H1 (cell line): ENCODE results near the gene GATAD2B. TPM values are rescaled to one million over a fixed set of nuclear protein-coding genes. Genes with fewer than 3 reads are reported as not detected.

Source experiments
- CHD2 ChIP-seq: IDR thresholded peaks from 2 replicates; pipeline ENCODE4 v1.6.1; 2012; ENCODE audit warnings: low read length, improper control_type of control experiment
- SP4 ChIP-seq: IDR thresholded peaks from 2 replicates; pipeline ENCODE4 v1.6.1; 2012; ENCODE audit warnings: low read length, inconsistent platforms
- TCF12 ChIP-seq: IDR thresholded peaks from 2 replicates; pipeline ENCODE4 v1.6.1; 2011; ENCODE audit warnings: low read depth, mild to moderate bottlenecking, low read length
- polyA plus RNA-seq, 7 experiments: library from polyadenylated mRNA; depleted of rRNA in 3 of 7; stranded (reverse) in 5 of 7; unstranded in 2 of 7; fragments of >200 nt in 5 of 7; fragments of 200-250 nt in 2 of 7; gene quantifications; 1 replicate in 5 of 7; 2 replicates in 1 of 7; 4 replicates in 1 of 7; pipeline versions ENCODE4 v1.2.1 to v1.2.3, GENCODE V29; 2011 to 2013; ENCODE audit warnings: missing spikeins in 2 of 7, mixed read lengths in 2 of 7
- total RNA-seq: library from RNA; stranded (reverse); fragmentation: NEBNext Ultra II Directional; extraction: Animal tissue kit (Norgen Biotek cat#: 25700); gene quantifications from 2 replicates; pipeline ENCODE4 v1.2.1, GENCODE V29; 2021
- TF ChIP-seq, protein P1 (sequence below): fragments of 300-600 bp; sonication (generic); IDR thresholded peaks from 2 replicates; pipeline ENCODE4 v1.7.1; 2012; ENCODE audit warnings: low read length, moderate library complexity, mild to moderate bottlenecking, inconsistent platforms; ENCODE audit not compliant: insufficient replicate concordance
- TF ChIP-seq, protein P2 (sequence below): IDR thresholded peaks from 2 replicates; pipeline ENCODE4 v1.6.1; 2011; ENCODE audit warnings: low read length, improper control_type of control experiment

GATAD2B gene
- total and polyA plus RNA-seq, 2 of the 8 experiments (the other 6 are each of a cell fraction or from before 2014, with no cell fraction given), result 8.4 to 39.1 TPM

- TF ChIP-seq, protein P1, sequence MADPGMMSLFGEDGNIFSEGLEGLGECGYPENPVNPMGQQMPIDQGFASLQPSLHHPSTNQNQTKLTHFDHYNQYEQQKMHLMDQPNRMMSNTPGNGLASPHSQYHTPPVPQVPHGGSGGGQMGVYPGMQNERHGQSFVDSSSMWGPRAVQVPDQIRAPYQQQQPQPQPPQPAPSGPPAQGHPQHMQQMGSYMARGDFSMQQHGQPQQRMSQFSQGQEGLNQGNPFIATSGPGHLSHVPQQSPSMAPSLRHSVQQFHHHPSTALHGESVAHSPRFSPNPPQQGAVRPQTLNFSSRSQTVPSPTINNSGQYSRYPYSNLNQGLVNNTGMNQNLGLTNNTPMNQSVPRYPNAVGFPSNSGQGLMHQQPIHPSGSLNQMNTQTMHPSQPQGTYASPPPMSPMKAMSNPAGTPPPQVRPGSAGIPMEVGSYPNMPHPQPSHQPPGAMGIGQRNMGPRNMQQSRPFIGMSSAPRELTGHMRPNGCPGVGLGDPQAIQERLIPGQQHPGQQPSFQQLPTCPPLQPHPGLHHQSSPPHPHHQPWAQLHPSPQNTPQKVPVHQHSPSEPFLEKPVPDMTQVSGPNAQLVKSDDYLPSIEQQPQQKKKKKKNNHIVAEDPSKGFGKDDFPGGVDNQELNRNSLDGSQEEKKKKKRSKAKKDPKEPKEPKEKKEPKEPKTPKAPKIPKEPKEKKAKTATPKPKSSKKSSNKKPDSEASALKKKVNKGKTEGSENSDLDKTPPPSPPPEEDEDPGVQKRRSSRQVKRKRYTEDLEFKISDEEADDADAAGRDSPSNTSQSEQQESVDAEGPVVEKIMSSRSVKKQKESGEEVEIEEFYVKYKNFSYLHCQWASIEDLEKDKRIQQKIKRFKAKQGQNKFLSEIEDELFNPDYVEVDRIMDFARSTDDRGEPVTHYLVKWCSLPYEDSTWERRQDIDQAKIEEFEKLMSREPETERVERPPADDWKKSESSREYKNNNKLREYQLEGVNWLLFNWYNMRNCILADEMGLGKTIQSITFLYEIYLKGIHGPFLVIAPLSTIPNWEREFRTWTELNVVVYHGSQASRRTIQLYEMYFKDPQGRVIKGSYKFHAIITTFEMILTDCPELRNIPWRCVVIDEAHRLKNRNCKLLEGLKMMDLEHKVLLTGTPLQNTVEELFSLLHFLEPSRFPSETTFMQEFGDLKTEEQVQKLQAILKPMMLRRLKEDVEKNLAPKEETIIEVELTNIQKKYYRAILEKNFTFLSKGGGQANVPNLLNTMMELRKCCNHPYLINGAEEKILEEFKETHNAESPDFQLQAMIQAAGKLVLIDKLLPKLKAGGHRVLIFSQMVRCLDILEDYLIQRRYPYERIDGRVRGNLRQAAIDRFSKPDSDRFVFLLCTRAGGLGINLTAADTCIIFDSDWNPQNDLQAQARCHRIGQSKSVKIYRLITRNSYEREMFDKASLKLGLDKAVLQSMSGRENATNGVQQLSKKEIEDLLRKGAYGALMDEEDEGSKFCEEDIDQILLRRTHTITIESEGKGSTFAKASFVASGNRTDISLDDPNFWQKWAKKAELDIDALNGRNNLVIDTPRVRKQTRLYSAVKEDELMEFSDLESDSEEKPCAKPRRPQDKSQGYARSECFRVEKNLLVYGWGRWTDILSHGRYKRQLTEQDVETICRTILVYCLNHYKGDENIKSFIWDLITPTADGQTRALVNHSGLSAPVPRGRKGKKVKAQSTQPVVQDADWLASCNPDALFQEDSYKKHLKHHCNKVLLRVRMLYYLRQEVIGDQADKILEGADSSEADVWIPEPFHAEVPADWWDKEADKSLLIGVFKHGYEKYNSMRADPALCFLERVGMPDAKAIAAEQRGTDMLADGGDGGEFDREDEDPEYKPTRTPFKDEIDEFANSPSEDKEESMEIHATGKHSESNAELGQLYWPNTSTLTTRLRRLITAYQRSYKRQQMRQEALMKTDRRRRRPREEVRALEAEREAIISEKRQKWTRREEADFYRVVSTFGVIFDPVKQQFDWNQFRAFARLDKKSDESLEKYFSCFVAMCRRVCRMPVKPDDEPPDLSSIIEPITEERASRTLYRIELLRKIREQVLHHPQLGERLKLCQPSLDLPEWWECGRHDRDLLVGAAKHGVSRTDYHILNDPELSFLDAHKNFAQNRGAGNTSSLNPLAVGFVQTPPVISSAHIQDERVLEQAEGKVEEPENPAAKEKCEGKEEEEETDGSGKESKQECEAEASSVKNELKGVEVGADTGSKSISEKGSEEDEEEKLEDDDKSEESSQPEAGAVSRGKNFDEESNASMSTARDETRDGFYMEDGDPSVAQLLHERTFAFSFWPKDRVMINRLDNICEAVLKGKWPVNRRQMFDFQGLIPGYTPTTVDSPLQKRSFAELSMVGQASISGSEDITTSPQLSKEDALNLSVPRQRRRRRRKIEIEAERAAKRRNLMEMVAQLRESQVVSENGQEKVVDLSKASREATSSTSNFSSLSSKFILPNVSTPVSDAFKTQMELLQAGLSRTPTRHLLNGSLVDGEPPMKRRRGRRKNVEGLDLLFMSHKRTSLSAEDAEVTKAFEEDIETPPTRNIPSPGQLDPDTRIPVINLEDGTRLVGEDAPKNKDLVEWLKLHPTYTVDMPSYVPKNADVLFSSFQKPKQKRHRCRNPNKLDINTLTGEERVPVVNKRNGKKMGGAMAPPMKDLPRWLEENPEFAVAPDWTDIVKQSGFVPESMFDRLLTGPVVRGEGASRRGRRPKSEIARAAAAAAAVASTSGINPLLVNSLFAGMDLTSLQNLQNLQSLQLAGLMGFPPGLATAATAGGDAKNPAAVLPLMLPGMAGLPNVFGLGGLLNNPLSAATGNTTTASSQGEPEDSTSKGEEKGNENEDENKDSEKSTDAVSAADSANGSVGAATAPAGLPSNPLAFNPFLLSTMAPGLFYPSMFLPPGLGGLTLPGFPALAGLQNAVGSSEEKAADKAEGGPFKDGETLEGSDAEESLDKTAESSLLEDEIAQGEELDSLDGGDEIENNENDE, result no peak
- TF ChIP-seq, protein P2, sequence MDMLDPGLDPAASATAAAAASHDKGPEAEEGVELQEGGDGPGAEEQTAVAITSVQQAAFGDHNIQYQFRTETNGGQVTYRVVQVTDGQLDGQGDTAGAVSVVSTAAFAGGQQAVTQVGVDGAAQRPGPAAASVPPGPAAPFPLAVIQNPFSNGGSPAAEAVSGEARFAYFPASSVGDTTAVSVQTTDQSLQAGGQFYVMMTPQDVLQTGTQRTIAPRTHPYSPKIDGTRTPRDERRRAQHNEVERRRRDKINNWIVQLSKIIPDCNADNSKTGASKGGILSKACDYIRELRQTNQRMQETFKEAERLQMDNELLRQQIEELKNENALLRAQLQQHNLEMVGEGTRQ, result no peak
- TF ChIP-seq CHD2, result no peak
- TF ChIP-seq TCF12, result no peak
- no peak for TF ChIP-seq SP4
Observed at GRCh38 chr1:153882296-153882912, 40.4 kb downstream of the GATAD2B start (continued).
